Lung (tissue), 12 donors: ENCODE measurements around the gene SYN1. TPM values are rescaled to one million over a fixed set of nuclear protein-coding genes. Genes with fewer than 3 reads are reported as not detected.

ENCODE experiments used
- ATAC-seq: fragments of 200-7000 bp; cut with Tn5 transposase; one replicate; pipeline ENCODE4 v1.9.1; 2020; ENCODE audit warnings: moderate number of reproducible peaks; ENCODE audit not compliant: insufficient read depth, low FRiP score
- DNase-seq, 3 donors: peaks; one replicate each; pipeline ENCODE4 v3.0.0-alpha.2; 2013 to 2017
- H3K27ac ChIP-seq, 2 donors: one replicate each; pipeline ENCODE4 v1.5.1; 2013; ENCODE audit warnings: mild to moderate bottlenecking in 2 of 2, moderate library complexity in 2 of 2, control low read depth in 1 of 2, inconsistent platforms in 1 of 2, low read depth in 1 of 2, low read length in 1 of 2
- H3K27me3 ChIP-seq, 3 donors: one replicate each; pipeline ENCODE4 v1.5.1; 2013; ENCODE audit warnings: low read length in 2 of 3; ENCODE audit not compliant: control insufficient read depth in 3 of 3, insufficient read depth in 3 of 3
- H3K36me3 ChIP-seq, 4 donors: one replicate each; pipeline ENCODE4 v1.5.1; 2013; ENCODE audit warnings: low read length in 4 of 4, mild to moderate bottlenecking in 1 of 4, moderate library complexity in 1 of 4; ENCODE audit not compliant: control insufficient read depth in 4 of 4, insufficient read depth in 4 of 4
- H3K4me1 ChIP-seq, 5 donors: one replicate each; pipeline ENCODE4 v1.5.1; 2013; ENCODE audit warnings: low read length in 5 of 5, mild to moderate bottlenecking in 2 of 5, moderate library complexity in 1 of 5; ENCODE audit not compliant: control insufficient read depth in 5 of 5, insufficient read depth in 5 of 5
- H3K4me3 ChIP-seq: one replicate; pipeline ENCODE4 v1.5.1; 2013; ENCODE audit warnings: mild to moderate bottlenecking, control low read depth, moderate library complexity
- H3K9ac ChIP-seq, 2 donors: one replicate each; pipeline ENCODE4 v1.5.1; 2013; ENCODE audit warnings: low read length in 2 of 2, control low read depth in 1 of 2; ENCODE audit not compliant: insufficient read depth in 1 of 2
- H3K9me3 ChIP-seq, 4 donors: one replicate each; pipeline ENCODE4 v1.5.1; 2013; ENCODE audit warnings: low read length in 3 of 4, mild to moderate bottlenecking in 1 of 4, moderate library complexity in 1 of 4; ENCODE audit not compliant: control insufficient read depth in 4 of 4, insufficient read depth in 3 of 4
- WGBS, 2 donors: extraction: QIAGEN DNeasy Blood & Tissue Kit; methylation state at CpG; one replicate each; pipeline ENCODE4 v1.1.7; 2013; 5-methylcytosine and 5-hydroxymethylcytosine counted together
- polyA plus RNA-seq, 2 donors: library from polyadenylated mRNA; stranded (reverse); fragments of 200-250 nt; gene quantifications; one replicate each; pipeline ENCODE4 v1.2.1, GENCODE V29; 2013
- total RNA-seq, 2 donors: library from RNA; depleted of rRNA in 1 of 2; stranded (reverse); fragments of >200 nt in 1 of 2; gene quantifications; one replicate each; pipeline ENCODE4 v1.2.1, GENCODE V29; 2014 to 2021
- TF ChIP-seq, protein P1 (sequence below): IDR thresholded peaks from 2 replicates; pipeline ENCODE4 v1.5.1; 2012; ENCODE audit warnings: mild to moderate bottlenecking; ENCODE audit errors: control extremely low read depth, extremely low read depth
- donor health status: control.
- donor health status: control.
- donor health status: Bipolar disorder and iron deficiency.
- donor health status: healthy.
- donor health status: DM: yes; HTN: yes; CAD: no.

SYN1 gene
- total and polyA plus RNA-seq, 4 donors, result 0.11 to 4.5 (median 1.3) TPM

DNA sequence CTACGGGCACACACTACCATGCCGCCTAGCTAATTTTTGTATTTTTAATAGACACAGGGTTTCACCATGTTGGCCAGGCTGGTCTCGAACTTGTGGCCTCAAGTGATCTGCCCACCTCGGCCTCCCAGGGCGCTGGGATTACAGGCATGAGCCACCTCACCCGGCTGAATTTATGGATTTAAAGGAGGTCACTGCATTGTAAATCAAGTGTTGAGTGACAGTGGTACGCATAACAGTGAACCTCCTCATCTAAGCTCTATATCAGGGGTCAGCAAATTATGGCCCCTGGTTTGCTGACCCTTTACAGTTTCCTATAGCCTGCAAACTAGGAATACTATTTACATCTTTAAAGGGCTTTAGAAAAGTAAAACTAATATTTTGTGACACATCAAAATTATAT, 41.9 kb upstream of the SYN1 start:
- Histone ChIP-seq H3K9ac (no peak overlapping the region), H3K36me3 (peaks cover 0 to 2% (median under 1%) of the 10 kb centered on the region in 4 donors), H3K4me1 (no peaks in the 10 kb centered on the region), H3K9me3 (no peaks in the 10 kb centered on the region), H3K27me3 (no peaks in the 10 kb centered on the region), H3K4me3 (no peak overlapping the region), H3K27ac (no peak overlapping the region)
- DNase-seq, result no peak
- ATAC-seq, result no peak
- 83 to 97% methylated on average over 7 of the region's 7 CpGs for WGBS, 2 donors
- TF ChIP-seq, protein P1, sequence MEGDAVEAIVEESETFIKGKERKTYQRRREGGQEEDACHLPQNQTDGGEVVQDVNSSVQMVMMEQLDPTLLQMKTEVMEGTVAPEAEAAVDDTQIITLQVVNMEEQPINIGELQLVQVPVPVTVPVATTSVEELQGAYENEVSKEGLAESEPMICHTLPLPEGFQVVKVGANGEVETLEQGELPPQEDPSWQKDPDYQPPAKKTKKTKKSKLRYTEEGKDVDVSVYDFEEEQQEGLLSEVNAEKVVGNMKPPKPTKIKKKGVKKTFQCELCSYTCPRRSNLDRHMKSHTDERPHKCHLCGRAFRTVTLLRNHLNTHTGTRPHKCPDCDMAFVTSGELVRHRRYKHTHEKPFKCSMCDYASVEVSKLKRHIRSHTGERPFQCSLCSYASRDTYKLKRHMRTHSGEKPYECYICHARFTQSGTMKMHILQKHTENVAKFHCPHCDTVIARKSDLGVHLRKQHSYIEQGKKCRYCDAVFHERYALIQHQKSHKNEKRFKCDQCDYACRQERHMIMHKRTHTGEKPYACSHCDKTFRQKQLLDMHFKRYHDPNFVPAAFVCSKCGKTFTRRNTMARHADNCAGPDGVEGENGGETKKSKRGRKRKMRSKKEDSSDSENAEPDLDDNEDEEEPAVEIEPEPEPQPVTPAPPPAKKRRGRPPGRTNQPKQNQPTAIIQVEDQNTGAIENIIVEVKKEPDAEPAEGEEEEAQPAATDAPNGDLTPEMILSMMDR, result no peak

DNA sequence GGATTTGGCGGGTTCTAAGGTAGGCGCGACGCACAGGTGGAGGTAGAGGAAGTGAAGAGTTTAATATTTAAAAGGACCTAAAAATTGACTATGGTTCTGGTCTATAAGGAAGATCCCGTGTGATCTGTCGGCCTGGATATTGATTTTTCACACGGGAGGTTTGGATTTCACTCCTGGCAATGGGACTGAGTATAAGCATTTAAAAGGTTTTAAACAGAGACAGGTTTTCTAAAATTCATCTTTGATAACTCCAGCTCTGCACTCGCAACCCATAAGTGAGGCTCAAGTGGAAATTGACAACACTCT, 39.7 kb upstream of the SYN1 start:
- peaks cover 0 to 5% (median 2%) of the 10 kb centered on the region in 4 donors for H3K36me3 ChIP-seq
- no peaks in the 10 kb centered on the region for H3K27me3 ChIP-seq
- H3K9ac ChIP-seq, result peak overlapping the region in 1 of 2 donors; percentile 4
- DNase-seq (no peak), ATAC-seq (no peak)
- H3K4me1 ChIP-seq, result no peaks in the 10 kb centered on the region
- TF ChIP-seq, protein P1, result no peak
- peak overlapping the region; percentile 95 to 96 for H3K27ac ChIP-seq
- 30 to 46% methylated on average over 8 of the region's 8 CpGs for WGBS, 2 donors
- H3K9me3 ChIP-seq, result no peaks in the 10 kb centered on the region
- H3K4me3 ChIP-seq, result no peak overlapping the region

DNA sequence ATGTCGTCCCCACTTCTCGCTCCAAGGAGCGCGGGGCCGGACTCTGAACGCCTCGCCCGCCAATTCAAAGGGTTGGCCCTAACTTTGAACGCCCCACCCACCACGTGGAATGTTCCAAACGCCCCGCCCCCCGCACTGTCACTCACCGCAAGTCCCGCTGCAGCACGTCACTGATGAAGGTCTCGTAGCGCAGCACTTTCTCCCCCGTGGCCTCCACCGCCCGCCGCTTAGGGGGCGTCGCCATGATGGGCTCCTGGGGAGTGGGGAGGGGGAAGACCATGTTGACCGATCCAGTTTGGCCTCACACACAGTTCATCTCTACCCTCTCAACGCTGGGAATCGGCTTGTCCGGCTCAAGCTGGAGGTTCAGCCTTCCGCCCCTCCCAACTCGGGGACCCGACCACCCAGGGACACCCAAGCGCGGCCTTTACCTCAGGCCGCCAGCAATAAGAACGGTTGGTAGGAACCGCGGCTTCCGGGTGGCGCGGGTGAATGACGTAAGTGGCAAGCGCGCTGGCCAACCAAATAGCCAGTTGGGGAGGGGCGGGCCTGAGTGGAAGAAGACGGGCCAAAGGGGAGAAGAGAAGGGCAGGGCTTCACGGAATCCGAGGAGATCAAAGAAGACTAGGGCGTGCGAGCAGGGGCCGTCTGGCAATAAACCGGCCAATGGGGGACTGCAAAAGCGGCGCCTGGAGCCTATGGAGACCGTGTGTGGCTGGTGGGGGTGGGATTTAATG, 39.2 kb upstream of the SYN1 start, which contains the start of gene UXT:
UXT (minus strand) TSS at position 497 of the 737 bp plus-strand sequence; CDS start at position 244, 253 bp downstream.
- peak; percentile 90 for ATAC-seq
- peak within 1 kb of the TSS; percentile 95 to 96 for H3K27ac ChIP-seq
- no peaks in the 10 kb centered on the region for H3K4me1 ChIP-seq
- H3K9ac ChIP-seq, result peak within 1 kb of the TSS; percentile 75 to 81
- no peaks in the 10 kb centered on the region for H3K27me3 ChIP-seq
- TF ChIP-seq, protein P1, result no peak
- DNase-seq, result peak; percentile 96
- no peaks in the 10 kb centered on the region for H3K9me3 ChIP-seq
- 0 to 33% methylated on average over 35 to 54 of the region's 54 CpGs for WGBS, 2 donors
- peaks cover 0 to 5% (median 2%) of the 10 kb centered on the region in 4 donors for H3K36me3 ChIP-seq
- peak within 1 kb of the TSS; percentile 52 for H3K4me3 ChIP-seq
